Loucy (cell line): ENCODE measurements around the gene PTPA.

ENCODE experiments used
- EZH2phosphoT487 ChIP-seq: fragments of 200-600 bp; IDR thresholded peaks from 2 replicates; pipeline ENCODE4 v1.6.1; 2018; ENCODE audit warnings: antibody characterized with exemption, mild to moderate bottlenecking, moderate library complexity, borderline replicate concordance
- TF ChIP-seq, protein P1 (sequence below): fragments of 200-600 bp; sonication (generic); conservative IDR thresholded peaks from 2 replicates; pipeline ENCODE4 v1.5.1; 2014; ENCODE audit warnings: mild to moderate bottlenecking, antibody characterized with exemption, low read length

- TF ChIP-seq, protein P1, sequence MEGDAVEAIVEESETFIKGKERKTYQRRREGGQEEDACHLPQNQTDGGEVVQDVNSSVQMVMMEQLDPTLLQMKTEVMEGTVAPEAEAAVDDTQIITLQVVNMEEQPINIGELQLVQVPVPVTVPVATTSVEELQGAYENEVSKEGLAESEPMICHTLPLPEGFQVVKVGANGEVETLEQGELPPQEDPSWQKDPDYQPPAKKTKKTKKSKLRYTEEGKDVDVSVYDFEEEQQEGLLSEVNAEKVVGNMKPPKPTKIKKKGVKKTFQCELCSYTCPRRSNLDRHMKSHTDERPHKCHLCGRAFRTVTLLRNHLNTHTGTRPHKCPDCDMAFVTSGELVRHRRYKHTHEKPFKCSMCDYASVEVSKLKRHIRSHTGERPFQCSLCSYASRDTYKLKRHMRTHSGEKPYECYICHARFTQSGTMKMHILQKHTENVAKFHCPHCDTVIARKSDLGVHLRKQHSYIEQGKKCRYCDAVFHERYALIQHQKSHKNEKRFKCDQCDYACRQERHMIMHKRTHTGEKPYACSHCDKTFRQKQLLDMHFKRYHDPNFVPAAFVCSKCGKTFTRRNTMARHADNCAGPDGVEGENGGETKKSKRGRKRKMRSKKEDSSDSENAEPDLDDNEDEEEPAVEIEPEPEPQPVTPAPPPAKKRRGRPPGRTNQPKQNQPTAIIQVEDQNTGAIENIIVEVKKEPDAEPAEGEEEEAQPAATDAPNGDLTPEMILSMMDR, result peak; percentile 69
- TF ChIP-seq EZH2phosphoT487, result no peak
Measured at GRCh38 chr9:129139233-129139992, 28.2 kb downstream of the PTPA start.
